ENCODE measurements around the gene TEKT2. TPM values are rescaled to one million over a fixed set of nuclear protein-coding genes. Genes with fewer than 3 reads are reported as not detected.

Gene TEKT2
- total RNA-seq, 1 donor from 2014 or later: not detected

DNA sequence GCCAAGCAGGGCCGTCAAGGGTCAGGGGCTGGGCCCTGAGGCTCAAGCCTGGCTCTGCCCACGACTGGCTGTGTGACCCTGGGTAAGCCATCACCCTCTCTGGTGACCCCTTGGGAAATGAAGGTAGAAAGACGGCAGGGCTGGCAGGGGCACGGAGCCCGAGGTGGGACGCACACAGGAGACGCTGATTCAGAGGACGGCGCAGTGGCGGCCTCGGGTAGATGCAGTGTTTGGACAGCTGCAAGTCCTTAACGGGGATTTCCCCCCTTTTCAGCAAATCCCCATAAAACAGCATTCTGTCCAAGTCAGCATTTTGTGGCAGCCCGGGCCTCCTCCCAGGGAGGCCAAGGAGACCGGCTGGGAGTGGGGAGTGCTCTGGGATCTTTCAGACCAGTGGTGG is 24.4 kb downstream of the TEKT2 start:
- H3K4me3 ChIP-seq: no peak overlapping the region
- H3K36me3 ChIP-seq: no peaks in the 10 kb centered on the region
- no peaks in the 10 kb centered on the region for H3K4me1 ChIP-seq
- H3K27ac ChIP-seq (replicated peaks): no peak overlapping the region
- DNase-seq: no peak
- H3K27me3 ChIP-seq (ENCODE audit: low read depth): no peaks in the 10 kb centered on the region
- TF ChIP-seq, protein P1, sequence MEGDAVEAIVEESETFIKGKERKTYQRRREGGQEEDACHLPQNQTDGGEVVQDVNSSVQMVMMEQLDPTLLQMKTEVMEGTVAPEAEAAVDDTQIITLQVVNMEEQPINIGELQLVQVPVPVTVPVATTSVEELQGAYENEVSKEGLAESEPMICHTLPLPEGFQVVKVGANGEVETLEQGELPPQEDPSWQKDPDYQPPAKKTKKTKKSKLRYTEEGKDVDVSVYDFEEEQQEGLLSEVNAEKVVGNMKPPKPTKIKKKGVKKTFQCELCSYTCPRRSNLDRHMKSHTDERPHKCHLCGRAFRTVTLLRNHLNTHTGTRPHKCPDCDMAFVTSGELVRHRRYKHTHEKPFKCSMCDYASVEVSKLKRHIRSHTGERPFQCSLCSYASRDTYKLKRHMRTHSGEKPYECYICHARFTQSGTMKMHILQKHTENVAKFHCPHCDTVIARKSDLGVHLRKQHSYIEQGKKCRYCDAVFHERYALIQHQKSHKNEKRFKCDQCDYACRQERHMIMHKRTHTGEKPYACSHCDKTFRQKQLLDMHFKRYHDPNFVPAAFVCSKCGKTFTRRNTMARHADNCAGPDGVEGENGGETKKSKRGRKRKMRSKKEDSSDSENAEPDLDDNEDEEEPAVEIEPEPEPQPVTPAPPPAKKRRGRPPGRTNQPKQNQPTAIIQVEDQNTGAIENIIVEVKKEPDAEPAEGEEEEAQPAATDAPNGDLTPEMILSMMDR (IDR thresholded peaks at IDR 0.05; ENCODE audit: borderline replicate concordance): no peak
- intact Hi-C loops (cut with micrococcal nuclease): no loop called here
- no peaks in the 10 kb centered on the region for H3K9me3 ChIP-seq (replicated peaks)

DNA sequence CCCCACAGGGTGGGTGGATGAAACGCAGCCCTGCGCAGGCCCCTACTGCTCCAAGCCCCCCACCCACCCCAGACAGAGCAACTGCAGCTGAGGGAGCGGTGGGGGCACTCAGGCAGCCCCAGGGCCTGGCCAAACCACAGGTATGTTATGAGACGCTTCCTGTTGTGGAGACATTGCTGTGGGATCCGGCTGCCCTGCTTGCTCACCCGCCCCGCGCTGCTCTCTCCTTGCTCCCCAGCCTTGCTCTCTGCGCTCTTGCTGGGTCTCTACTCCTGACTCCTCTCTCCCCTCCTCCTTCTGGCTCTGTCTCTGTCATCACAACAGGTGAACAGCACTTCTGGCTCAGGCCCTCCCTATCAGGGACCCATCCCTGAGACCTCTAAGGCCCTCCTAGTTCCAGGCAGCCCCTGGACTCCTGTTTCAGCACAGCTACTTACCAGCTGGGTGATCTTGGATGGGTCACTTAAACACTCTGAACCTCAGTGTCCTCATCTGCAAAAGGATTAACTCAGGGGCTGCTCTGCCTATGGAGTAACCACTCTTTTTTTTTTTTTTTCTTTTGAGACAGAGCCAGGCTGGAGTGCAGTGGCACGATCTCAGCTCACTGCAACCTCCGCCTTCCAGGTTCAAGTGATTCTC is 25.3 kb downstream of the TEKT2 start:
- TF ChIP-seq, protein P1 (IDR thresholded peaks at IDR 0.05; ENCODE audit: borderline replicate concordance): no peak
- Histone ChIP-seq H3K4me1 (no peaks in the 10 kb centered on the region), H3K4me3 (no peak overlapping the region), H3K27ac (replicated peaks) (no peak overlapping the region), H3K27me3 (ENCODE audit: low read depth) (no peaks in the 10 kb centered on the region), H3K9me3 (replicated peaks) (no peaks in the 10 kb centered on the region), H3K36me3 (no peaks in the 10 kb centered on the region)
- intact Hi-C loops (cut with micrococcal nuclease): no loop called here
- no peak for DNase-seq

DNA sequence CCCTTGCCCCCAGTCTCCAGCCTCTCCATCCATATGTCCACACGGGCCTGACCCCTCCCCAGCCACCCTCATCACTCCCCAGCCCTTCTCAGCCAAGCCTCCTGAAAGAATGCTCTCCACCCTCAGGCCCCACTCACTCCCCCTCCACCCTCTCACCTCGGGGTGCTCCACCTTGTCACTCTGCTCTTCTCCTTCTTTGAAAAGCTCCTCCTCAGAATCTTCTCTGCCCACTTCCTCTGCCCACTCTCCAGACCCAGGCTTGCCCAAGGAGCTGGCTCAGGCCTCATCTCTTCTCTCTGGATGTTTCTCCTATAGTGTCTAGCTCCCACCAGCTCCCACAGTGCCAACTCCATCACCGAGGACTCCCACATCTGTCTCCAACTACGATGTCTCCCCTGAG is 27.3 kb downstream of the TEKT2 start:
- Histone ChIP-seq H3K9me3 (replicated peaks) (no peaks in the 10 kb centered on the region), H3K27ac (replicated peaks) (no peak overlapping the region), H3K36me3 (no peaks in the 10 kb centered on the region), H3K4me1 (peaks cover 8% of the 10 kb centered on the region), H3K27me3 (ENCODE audit: low read depth) (no peaks in the 10 kb centered on the region), H3K4me3 (no peak overlapping the region)
- TF ChIP-seq, protein P1 (IDR thresholded peaks at IDR 0.05; ENCODE audit: borderline replicate concordance): no peak
- DNase-seq: no peak
- intact Hi-C loops (cut with micrococcal nuclease): no loop called here

DNA sequence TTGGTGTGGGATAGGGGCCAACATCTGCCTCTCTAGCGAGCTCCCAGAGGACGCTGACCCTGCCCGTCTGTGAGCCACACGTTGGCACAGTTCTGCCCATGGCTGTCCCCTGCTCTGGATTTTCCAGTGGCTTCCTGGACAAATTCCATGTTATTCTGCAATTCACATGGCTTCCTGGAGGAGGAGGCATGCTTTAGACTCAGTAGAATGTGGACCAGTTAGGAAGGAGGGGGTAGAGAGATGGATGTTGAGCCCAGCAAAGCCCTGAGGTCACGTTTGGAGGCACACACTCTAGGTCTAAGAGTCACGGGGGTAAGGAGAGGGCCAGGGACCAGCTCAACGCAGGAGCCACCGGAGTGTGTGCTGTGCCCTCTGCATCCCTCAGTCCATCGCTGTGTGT is 28.9 kb downstream of the TEKT2 start:
- H3K4me1 ChIP-seq: peaks cover 8% of the 10 kb centered on the region
- no peak overlapping the region for H3K4me3 ChIP-seq
- no peaks in the 10 kb centered on the region for H3K36me3 ChIP-seq
- no peaks in the 10 kb centered on the region for H3K9me3 ChIP-seq (replicated peaks)
- H3K27me3 ChIP-seq (ENCODE audit: low read depth): no peaks in the 10 kb centered on the region
- DNase-seq: no peak
- H3K27ac ChIP-seq (replicated peaks): no peak overlapping the region
- TF ChIP-seq, protein P1 (IDR thresholded peaks at IDR 0.05; ENCODE audit: borderline replicate concordance): no peak
- intact Hi-C loops (cut with micrococcal nuclease): no loop called here

DNA sequence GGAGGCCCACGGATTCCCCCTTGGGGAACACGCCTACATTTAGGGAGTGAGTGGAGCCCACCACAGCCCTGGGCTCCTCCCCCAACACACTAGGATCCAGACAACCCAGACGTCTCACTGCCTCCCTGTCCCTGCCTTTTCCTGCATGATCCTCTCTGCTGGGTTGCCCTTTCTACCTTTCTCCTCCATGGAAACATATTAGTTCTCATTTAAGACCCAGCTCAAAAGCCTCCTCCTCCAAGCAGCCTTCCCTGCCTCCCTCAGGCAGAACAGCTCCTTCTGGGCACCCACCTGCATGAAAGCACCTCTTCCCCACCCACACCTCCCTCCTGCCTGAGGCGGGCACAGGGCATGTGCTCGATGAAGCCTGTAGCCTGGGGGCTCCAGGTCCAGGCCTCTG is 30.5 kb downstream of the TEKT2 start:
- Histone ChIP-seq H3K36me3 (no peaks in the 10 kb centered on the region), H3K4me1 (peaks cover 8% of the 10 kb centered on the region), H3K27me3 (ENCODE audit: low read depth) (no peaks in the 10 kb centered on the region), H3K27ac (replicated peaks) (no peak overlapping the region), H3K4me3 (no peak overlapping the region), H3K9me3 (replicated peaks) (no peaks in the 10 kb centered on the region)
- DNase-seq: no peak
- TF ChIP-seq, protein P1 (IDR thresholded peaks at IDR 0.05; ENCODE audit: borderline replicate concordance): no peak
- intact Hi-C loops (cut with micrococcal nuclease): no loop called here

All from left ventricle myocardium inferior (tissue), 1 donor.